GM19023 (cell line): ENCODE measurements around the gene SPATS1.
"Not testable (repeated sequence)": the region's sequence is repeated elsewhere in the genome, so short reads cannot be mapped to it uniquely, and the experiment has no call there.

Experiments used
- ATAC-seq: cut with Tn5 transposase; IDR thresholded peaks from one replicate; pipeline ENCODE4 v1.9.1; 2021; ENCODE audit warnings: mild to moderate bottlenecking, moderate library complexity; ENCODE audit not compliant: unreplicated experiment

Gene SPATS1

DNA sequence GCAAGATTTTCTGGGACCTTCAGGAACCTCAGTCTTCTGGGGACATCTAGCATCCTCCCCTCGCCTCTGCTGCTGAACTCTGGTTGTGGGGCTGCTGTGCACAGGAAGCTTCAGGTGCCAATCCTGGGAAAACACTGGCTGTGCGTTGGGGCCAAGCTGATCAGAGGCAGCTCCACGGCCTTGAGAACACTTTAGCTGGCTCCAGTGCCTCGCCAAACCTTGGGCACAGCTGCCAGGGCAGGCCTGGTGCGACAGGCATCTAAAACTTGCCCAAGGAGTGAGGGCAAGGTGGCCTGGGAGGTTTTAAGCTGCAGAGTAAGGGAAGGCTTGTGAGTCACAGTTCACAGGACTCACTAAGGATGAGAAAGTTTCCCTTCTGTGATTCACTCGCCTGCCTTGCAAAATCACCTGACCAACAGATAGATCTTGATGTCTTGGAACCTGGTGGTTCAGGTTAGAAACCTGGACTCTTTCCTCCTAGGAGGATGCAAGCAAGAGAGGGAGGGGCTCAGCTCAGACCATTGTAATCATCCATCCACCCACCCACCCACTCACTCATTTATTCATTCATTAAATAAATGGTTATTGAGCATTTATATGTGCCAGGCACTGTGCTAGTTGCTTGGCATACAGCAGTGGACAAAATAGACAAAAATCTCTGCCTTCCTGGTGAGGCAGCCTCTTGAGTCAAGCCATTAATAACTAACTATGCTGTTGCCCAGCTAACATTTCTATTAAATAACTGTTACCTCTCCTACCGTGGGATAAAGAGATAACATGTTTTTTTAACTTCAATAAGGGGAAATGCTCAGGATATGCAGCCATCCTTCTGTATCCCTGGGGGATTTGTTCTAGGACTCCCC lies 2.5 kb upstream of the SPATS1 start:
- no peak for ATAC-seq

DNA sequence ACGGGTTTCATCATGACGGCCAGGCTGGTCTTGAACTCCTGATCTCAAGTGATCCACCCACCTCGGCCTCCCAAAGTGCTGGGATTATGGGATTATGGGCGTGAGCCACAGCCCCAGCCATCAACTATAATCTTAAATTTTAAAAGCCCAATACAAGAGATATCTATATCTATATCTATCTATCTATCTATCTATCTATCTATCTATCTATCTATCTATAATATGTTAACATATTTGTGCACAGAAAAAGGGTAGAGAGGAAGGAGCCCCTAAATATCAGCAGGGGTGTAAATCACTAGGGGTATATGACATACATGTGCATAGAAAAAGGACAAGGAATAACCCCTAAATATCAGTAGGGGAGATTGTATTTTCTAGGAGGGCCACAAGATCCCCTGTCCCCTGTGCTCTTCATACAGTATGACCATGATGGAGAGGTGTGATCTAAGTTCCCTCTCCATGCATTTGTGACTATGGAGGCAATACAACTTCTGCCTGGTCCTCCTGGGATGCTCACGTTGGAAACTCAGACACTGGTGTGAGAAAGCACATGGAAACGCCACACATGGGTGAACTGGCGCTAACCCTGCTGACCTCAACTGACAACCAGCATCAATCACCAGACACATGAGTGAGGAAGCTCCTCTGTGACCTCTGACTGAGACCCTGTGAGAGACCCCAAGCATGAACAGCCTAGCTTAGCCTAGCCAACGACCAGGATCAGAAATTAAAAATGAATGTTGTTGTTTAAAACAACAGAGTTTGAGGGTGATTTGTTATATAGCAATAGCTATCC lies 1.2 kb upstream of the SPATS1 start:
- no peak for ATAC-seq

DNA sequence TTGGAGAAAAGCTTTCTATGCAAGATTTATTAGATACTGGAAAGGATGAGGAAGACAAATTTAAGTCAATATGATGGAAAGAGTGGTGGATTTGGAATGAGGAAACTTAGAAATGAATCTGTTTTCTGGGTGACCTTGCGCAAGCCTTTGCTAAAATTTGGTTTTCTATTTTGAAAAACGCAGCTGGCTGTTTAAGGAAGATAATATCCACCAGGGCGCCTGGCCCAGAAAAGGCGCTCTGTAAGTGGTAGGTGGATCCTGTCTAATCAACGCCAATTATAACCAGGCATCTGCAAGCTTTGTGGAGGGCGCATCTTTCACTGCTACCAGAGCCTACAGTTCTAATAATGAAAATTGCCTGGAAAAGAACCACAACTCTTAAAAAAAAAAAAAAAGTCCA lies 398 bp upstream of the SPATS1 start:
- ATAC-seq: no peak

DNA sequence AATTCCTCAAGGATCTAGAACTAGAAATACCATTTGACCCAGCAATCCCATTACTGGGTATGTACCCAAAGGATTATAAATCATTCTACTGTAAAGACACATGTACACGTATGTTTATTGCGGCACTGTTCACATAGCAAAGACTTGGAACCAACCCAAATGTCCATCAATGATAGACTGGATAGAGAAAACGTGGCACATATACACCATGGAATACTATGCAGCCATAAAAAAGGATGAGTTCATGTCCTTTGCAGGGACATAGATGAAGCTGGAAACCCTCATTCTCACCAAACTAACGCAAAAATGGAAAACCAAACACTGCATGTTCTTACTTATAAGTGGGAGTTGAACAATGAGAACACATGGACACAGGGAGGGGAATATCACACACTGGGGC lies 4.4 kb downstream of the SPATS1 start:
- not testable (repeated sequence) for ATAC-seq

DNA sequence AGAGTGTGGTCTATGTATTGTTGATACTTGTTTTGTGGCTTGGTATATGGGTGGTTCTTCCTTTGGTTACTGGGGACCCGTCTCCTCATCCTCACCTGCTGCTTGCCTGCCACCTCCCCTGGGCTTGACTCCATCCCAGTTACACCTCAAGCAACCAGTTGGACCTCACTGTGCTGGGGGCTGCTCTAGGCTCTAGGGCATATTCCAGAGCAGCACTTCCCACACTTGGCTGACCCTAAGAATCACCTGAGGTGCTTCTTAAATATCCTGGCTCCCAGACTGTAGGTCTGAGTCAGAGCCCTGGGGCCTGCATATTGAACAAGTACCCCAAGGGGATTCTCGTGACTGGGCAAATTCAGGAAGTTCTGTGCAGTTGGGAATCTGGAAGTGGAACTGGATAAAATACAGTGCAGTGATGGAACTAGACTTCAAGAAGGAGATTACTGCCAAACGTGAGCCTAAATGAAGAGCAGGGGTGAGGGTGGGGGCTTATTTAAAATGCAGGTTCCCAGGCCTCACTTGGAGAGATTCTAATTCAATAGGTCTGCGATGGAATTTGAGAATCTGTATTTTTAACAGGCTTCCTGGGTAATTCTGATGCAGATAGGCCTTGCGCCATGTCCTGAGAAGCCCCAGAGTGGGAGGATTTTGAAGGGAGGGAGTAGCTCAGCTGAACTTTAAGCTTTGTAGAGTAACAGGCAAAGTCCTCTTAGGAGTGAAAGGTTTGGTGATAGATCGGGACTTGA lies 7.6 kb downstream of the SPATS1 start:
- no peak for ATAC-seq

DNA sequence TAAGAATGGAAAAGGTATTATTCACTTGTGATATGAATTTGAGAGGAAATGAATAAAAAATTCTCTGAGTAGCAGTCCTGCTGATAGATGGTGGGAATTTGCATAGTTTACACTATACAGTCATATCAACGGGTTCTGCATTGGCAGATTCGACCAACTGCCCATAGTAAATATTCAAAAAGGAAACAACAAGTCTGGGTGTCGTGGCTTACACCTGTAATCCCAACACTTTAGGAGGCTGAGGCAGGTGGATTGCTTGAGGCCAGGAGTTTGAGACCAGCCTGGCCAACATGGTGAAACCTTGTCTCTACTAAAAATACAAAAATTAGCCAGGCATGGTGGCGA lies 8.2 kb downstream of the SPATS1 start:
- not testable (repeated sequence) for ATAC-seq

DNA sequence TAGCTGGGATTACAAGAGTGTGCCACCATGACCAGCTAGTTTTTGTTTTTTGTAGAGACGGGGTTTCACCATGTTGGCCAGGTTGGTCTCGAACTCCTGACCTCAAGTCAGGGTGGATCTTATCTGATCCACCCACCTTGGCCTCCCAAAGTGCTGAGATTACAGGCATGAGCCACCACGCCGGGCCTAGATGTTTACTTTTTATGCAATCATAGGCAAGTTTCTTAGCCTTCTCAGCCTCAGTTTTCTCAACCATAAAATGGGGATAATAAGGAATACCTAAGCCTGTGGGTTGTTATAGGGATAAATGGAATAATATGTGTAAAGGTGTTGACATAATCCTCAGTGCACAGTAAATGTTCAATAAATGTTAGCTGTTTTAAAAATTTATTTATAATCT lies 9.8 kb downstream of the SPATS1 start:
- ATAC-seq: no peak

DNA sequence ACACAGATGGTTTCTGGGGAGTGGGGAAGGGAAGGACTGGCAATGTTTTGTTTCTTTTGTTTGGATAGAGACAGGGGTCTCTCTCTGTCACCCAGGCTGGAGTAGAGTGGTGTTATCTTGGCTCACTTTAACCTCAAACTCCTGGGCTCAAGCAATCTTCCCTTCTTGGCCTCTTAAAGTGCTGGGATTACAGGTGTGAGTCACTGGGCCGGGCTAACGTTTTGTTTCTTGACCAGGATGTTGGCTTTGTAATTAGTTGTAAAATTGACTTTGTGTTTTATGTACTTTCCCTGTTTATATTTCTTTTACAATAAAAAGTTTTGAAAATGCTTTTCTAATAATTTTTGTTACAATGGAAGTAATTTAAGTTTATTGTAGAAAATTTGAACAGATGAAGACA lies 10.9 kb downstream of the SPATS1 start:
- ATAC-seq: no peak

DNA sequence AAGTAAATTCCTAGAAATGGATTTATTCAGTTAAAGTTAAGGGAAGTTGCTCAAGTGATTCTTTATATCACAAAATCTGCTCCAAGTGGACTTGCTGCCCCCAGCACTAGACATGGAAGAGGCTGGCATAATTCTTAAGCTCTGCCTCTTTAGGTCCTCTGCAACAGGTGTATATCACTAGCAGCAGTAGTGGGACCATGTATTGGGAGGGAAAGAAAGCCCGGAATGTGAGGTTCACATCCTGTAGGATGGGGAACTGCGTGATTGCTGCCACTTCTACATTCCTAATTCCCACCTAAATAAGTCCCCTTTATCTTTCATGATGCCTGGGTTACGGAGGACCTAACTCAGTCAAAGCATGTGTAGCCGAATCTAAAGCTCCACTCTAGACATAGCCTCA lies 13.2 kb downstream of the SPATS1 start:
- ATAC-seq: no peak

DNA sequence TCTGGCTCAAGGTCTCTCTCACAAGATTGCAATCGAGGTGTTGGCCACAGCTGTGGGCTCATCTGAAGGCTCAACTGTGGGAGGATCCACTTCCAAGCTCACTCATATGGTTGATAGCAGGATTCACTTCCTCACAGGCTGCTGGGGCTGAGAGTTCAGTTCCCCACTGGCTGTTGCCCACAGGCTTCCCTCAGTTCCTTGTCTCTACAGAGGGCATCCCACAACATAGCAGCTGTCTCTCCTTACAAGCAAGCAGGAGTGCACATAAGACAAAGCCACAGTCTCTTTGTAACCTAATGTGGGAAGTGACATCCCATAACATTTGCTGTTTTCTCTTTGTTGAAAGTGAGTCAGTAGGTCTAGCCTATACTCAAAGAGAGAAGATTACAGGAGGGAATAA lies 14.0 kb downstream of the SPATS1 start:
- ATAC-seq: no peak

DNA sequence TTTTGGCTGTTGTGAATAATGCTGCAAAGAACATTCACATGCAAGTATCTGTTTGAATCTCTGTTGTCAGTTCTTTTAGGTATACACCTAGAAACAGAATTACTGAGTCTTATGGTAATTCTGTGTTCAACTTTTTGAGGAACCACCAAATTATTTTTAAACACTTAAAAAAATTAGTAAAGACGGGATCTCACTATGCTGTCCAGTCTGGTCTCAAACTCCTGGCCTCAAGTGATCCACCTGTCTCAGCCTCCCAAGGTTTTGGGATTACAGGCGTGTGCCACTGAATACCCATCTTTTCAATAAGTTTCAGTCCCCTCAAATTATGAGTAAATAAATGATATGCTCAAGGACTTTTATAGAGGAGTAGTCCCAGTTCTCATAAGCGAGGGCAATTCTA lies 17.5 kb downstream of the SPATS1 start:
- ATAC-seq: no peak

DNA sequence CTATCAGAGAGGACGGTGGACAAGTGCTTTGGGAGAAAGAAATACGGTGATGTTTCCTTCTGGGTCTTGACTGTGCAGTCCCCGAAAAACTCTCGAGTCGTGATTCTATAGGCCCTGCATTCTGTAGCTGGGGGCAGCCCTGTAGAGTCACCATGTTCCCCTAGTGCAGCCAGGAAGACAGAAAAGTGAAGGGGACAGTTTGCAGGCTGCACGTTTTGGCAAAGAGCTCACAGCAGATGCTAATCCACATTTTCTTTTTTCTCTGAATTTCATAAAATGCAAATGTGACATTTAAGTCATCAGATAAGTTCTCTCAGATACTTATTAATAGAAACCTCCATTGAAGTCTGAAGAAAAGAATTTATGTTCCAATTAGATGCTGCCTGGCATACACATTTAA lies 19.5 kb downstream of the SPATS1 start:
- ATAC-seq: no peak

DNA sequence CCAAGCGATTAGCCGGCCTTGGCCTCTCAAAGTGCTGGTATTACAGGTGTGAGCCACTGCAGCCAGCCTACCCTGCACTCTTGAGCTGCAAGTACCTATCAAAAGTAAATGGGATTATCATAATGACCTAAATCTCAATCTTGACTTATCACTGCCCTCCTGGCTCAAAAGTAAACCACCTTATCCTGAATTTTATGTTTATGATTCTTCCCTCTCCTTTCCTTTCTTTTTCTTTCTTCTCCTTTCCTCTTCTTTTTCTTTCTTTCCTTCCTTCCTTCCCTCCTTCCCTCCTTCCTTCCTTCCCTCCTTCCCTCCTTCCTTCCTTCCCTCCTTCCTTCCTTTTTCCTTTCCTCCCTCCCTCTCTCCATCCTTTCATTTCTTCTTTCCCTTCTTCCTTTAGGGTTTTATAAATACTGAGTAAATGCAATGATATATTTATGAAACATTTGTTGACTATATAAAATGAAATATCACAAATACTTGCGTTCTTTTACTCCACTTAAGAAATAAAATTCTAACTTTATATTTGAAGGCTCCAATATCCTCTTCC lies 21.0 kb downstream of the SPATS1 start:
- ATAC-seq: no peak

DNA sequence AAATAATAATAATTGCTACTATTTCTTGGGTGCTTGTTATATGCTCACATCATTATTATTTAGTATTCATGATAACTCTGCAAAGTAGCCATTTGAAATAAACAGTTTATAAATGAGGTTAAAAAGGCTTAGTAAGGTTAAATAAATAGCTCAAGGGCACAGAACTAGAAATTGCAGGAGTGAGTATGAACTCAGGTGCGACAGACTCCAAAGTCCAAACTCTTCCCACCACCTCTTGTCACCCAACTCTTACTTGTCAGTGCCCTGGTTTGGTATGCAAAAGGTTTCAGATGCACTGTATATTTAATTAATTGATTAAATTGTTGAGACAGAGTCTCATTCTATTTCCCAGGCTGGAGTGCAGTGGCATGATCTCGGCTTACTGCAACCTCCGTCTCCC lies 24.3 kb downstream of the SPATS1 start:
- no peak for ATAC-seq

DNA sequence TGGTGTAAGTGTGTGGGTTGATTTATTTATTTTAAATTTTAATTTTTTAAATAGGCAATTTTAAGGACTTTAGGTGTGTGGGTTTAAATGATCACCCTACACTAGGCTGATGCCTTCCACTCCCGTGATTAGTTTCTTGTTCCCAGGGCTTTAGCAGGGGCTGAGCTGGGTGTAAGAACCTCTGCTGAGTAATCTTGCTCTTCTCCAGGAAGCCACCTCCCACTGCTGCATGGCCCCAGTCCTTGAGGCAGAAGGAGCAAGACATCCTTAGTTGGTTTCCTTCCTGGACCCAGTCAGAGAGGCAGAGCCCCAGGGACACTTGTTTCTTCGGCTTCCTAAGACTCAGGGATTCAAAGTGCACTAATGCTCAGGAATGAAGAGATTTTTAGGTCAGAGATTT lies 25.2 kb downstream of the SPATS1 start:
- ATAC-seq: no peak

DNA sequence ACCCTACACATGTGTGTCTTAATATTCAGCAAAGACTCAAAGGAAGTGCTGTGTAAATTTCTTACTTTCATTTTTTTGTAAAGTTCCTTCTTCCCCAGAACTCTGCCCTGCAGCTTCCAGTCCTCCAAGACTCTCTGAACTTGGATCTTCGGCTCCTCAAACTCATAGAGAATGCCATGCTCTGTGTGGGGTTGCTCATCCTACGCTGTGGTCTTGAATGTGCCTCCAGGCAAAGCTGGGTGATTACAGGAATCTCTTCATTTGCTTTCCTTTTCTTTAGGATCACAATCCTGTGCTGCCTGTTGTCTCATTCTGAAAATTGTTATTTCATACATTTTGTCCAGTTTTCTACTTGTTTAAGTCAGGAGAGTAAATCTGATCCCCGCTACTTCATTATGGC lies 30.6 kb downstream of the SPATS1 start:
- no peak for ATAC-seq

DNA sequence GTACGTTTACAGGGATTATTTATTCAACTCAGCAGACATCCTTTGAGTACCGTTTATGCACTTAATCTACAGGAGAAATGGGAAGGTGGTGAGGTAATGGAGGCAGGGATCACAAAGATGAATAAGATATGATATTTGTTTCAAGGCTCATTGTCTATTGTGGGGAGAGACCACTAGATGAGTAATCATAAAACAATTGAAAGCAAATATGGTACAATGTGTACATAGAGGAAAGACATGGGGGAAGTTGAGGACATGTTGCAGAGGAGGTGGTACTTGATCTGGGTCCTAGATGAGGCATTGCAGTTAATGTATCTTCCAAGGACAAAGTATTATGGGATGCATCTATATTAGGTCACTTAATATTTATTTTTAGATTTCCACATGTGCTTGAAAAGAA lies 31.3 kb downstream of the SPATS1 start:
- ATAC-seq: no peak

DNA sequence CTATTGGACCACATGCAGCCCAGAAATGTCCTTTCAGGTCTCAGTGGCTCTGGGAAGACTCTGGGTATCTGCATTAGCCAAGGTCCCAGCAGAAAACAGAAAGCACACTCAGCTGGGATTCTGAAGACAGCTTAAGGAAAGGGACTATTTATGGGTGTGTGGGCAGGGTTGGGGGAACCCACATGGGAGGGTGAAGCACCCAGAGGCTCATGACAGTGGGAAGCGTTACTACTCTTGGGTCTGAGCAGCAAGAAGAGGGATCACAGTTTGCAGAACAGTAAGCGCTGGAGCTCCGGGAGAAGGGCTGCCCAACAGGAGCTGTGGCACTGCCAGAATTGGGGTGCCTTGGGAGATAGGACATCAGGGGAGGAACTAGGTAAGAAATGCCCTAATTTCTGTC lies 32.6 kb downstream of the SPATS1 start:
- ATAC-seq: no peak

DNA sequence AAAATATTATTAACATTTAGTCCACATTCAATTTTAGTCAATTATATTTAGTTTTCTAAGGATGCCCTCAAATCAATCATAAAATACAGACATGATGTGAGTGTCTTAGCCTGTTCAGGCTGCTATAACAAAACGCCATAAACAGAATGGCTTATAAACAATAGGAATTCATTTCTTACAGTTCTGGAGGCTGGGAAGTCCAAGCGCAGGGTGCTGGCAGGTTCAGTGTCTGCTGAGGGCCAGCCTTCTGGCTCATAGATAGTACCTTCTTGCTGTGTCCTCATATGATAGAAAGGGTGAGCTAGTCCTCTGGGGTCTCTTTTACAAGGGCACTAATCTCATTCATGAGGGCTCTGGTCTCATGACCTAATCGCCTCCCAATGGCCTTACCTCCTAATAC lies 35.0 kb downstream of the SPATS1 start:
- ATAC-seq: no peak

DNA sequence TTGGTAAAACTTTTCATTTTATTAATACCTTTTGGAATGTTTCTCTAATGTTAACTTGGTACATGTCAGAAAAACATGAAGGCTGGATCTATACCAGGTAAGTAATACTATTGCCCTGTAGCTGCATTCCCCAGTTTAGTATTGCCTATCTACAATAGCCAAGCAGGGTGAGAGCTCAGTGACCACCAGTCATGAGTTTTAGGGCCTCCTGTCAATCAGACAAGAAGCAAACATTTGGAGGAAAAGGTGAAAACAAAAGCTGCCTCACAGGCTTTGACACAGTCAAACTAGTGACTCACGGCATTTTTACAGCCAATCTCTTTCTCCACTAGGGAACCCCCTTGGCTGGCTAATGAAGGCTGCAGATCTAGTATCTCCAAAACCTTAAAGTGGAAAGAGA lies 35.5 kb downstream of the SPATS1 start:
- ATAC-seq: no peak

DNA sequence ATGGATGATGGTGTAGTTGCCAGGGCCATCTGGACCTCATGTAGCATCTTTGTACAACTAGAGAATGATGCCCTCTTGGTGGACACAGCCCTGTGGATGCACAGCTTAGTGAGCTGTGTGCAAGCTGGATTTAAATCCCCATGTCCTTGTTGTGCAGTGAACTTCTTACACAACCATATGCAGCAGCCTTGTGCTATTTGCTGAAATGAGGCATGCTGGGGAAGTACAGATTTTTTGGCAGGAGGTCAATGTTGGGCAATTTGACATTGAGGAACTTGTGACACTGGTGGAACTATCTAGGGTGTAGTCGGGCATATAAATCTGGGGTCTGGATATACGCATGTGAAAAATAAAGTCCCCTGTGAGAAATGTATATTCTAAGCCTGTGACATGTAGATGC lies 39.3 kb downstream of the SPATS1 start:
- ATAC-seq: no peak
